Stimulated activated CD4-positive, alpha-beta T cell treated with anti-CD3 and anti-CD28 coated beads, Interleukin-1b, Interleukin-23, amount 100 ng/mL, for 1 hour (primary cell): ENCODE measurements around the gene IFI27.
"Not testable (repeated sequence)": the region's sequence is repeated elsewhere in the genome, so short reads cannot be mapped to it uniquely, and the experiment has no call there.

ENCODE experiments used
- DNase-seq, 2 donors: peaks; one replicate each; pipeline ENCODE4 v3.0.0-alpha.2; 2020; ENCODE audit warnings: low read depth in 2 of 2

IFI27 gene

GRCh38 chr14:94152676-94153075 lies 42.1 kb downstream of the IFI27 start:
- no peak for DNase-seq

- no peak for DNase-seq
Measured at GRCh38 chr14:94153750-94154342, 43.3 kb downstream of the IFI27 start.

GRCh38 chr14:94156143-94156542 lies 45.6 kb downstream of the IFI27 start:
- not testable (repeated sequence) for DNase-seq

GRCh38 chr14:94157197-94157596 lies 46.7 kb downstream of the IFI27 start:
- DNase-seq = no peak

DNA sequence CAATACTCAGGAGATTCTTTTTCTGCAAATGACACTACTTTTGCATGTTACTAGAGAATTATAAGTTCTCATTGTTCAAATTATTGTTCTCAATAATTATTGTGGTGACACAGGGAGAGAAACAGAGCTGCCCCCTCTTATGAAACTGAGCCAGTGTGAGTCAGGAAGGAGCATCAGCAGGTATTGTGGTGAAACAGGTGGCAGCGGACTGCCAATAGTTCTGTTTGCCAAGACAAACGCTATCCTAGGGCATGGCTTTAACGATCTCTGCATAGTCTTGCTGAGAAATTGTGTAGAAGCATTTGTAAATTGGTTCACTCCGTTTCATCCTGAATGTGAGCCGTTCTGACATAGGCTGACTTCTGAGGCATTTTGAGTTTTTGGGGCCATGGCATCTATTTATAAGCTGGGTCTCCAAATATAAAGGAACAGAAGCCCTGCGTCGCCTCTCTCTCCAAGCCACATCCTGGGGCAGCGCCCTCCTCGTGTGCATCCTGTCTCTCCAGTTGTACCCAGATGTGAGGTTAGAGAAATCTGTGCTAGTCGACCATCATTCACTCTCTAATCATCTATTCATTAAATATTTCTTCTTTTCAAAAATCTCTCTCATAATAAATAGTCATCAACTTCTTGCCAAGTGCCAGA lies 47.8 kb downstream of the IFI27 start:
- DNase-seq = no peak

DNA sequence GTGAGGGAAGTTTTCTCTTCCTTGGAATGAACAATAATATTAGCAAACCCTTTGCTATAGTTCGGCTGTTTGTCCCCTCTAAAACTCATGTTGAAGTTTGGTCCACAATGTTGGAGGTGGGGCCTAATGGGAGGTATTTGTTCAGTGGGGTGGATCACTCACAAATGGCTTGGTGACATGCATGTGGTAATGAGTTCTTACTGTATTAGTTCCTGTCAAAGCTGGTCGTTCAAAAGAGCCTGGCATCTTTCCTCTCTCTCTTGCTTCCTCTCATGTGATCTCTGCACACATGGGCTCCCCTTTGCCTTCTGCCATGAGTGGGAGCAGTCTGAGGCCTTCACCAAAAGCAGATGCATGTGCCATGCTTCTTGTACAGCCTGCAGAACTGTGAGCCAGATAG lies 50.5 kb downstream of the IFI27 start:
- no peak for DNase-seq

DNA sequence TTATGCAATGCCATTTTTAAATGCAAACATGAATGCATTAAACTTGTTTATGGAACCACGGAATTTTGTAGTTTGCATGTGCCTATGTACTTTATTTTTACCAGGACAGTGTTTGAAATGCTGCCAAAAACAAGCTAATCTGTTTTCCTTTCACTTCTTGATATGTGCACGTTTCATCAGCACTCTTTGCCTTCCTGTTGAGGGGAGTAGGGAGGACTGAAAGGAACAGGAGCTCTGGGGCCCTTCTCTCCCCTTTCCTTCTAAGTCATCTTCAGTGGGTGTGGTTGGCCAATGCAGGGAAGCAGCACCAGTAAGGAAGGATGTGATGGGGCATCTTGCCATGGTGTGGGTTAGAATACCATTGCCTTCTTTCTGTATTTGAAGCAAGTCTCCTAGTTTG lies 51.4 kb downstream of the IFI27 start:
- DNase-seq = no peak

DNA sequence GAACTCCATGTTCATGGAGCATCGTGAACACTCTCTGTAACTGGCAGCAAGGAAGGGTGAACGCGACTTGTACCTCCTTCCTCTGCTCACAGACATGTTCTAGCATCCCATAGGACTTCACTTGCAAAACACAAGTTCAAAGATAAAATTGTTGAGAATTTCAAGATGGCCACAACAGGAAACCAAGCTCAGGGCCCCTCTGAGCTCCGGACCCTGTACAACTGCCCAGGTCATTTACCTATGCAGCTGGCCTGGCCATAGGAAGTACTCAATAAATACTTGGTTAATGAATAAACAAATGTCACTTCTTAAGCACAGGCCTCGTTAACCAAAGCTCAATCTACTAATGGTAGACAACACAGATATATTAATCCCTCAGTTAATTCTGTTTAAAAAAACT lies 51.9 kb downstream of the IFI27 start:
- no peak for DNase-seq

DNA sequence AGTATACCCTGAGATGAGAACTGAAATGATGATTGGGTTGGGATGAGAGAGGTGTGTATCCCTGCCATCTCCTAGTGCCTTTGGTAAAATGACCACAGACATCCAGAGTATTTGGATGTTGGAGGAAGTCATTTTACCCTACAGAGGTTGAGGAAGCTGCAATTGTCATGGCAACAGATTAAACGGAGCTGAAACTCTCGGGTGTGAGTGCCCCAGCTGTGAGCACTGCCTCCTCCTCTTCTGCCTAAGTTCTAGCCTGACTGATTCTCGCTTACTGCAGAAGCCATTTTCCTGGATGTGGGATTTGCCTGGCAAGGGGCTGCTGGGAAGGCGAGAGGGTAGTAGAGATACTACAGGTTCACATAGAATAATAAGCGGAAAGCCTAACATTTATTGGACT lies 53.3 kb downstream of the IFI27 start:
- DNase-seq = no peak

DNA sequence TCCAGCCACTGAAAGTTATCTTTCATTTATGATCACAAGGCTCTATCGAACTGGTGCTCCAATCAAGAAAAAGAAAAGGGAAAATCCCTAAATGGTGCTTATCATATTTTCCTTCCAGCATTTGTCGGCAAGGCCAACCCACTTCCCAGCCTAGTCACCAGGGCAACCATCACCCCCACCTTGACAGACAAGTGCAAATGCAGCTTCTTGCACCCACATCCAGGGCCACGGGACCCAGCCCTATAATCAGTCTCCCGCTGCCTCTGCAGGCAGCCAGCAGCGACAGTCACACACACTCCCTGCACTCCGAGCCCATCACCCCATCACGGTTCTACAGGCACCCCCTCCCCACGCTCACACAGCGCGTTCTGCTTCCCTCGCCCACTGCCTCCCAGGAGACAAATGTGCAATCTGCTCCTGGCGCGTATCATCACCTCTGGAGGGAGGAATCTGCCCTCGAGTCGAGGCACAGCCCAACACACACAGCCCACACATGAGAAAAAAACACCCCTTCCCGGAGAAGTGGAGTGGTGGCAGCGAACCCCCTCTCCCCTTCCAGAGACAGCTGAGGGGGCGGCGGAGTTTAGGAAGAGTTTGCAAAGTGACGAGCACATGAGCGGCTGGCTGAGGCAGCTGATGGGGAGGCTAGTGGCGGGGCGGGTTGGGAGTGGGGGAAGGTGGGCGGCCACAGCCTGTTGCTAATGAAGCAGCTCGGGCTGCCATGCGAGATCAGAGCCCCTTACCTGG lies 54.3 kb downstream of the IFI27 start:
- no peak for DNase-seq

DNA sequence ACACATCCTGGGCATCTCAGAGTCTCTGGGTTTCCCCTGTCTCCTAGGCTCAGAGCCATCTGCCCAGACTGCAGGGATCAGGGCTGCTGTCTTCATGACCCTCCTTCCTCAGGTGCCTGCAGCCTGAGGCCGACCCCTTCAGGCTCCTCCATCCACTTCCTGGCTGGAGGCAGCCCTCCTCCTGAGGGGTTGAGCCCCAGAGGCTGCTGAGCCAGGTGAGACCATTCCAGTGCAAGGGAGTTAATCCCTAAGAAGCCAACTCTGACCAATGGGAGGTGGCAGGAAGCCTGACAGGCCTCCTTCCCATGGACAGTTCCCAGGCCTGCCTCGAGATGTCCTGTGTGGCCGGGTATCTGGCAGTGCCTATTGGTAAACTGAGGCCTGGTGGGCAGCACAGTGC lies 55.2 kb downstream of the IFI27 start:
- DNase-seq = no peak
